Measurements from ENCODE around the gene ATXN7L3.

- TF ChIP-seq FOXA1 (IDR thresholded peaks at IDR 0.05) (no peak), FOXK2 (IDR thresholded peaks at IDR 0.05) (no peak), LEF1 (IDR thresholded peaks at IDR 0.05; ENCODE audit: borderline replicate concordance) (no peak), BHLHE40 (IDR thresholded peaks at IDR 0.05; ENCODE audit: borderline replicate concordance) (no peak), TARDBP (IDR thresholded peaks at IDR 0.05) (no peak), SUZ12 (IDR thresholded peaks at IDR 0.05) (no peak)
Measured at GRCh38 chr17:44213403-44214229, 13.9 kb upstream of the ATXN7L3 start.

Measured in HEK293T (cell line).